Glutamatergic neuron (in vitro differentiated cells): ENCODE data around the gene MYOCOS. TPM values are rescaled to one million over a fixed set of nuclear protein-coding genes. Genes with fewer than 3 reads are reported as not detected.

Source experiments
- DNase-seq: peaks from one replicate; pipeline ENCODE4 v3.0.0; 2022
- H3K27ac Mint-ChIP-seq: one replicate; pipeline ENCODE4 v1.8.0; 2020; ENCODE audit warnings: mild to moderate bottlenecking, mixed read lengths, inconsistent platforms; ENCODE audit not compliant: unreplicated experiment
- H3K27me3 Mint-ChIP-seq: one replicate; pipeline ENCODE4 v1.8.0; 2020; ENCODE audit warnings: mild to moderate bottlenecking, moderate library complexity, mixed read lengths, inconsistent platforms; ENCODE audit not compliant: unreplicated experiment
- H3K36me3 Mint-ChIP-seq: one replicate; pipeline ENCODE4 v1.8.0; 2020; ENCODE audit warnings: mild to moderate bottlenecking, mixed read lengths, inconsistent platforms; ENCODE audit not compliant: unreplicated experiment
- H3K4me1 Mint-ChIP-seq: one replicate; pipeline ENCODE4 v1.8.0; 2020; ENCODE audit warnings: mild to moderate bottlenecking, low read depth, mixed read lengths, inconsistent platforms; ENCODE audit not compliant: unreplicated experiment
- H3K4me3 Mint-ChIP-seq: one replicate; pipeline ENCODE4 v1.8.0; 2020; ENCODE audit warnings: mild to moderate bottlenecking, mixed read lengths, inconsistent platforms; ENCODE audit not compliant: unreplicated experiment
- H3K9me3 Mint-ChIP-seq: one replicate; pipeline ENCODE4 v1.8.0; 2020; ENCODE audit warnings: mild to moderate bottlenecking, moderate library complexity, mixed read lengths, inconsistent platforms; ENCODE audit not compliant: unreplicated experiment
- total RNA-seq: library from RNA; stranded (reverse); fragmentation: NEBNext Ultra II Directional; extraction: Animal tissue kit (Norgen Biotek cat#: 25700); gene quantifications from one replicate; pipeline ENCODE4 v1.2.1, GENCODE V29; 2021; ENCODE audit not compliant: unreplicated experiment
- TF ChIP-seq, protein P1 (sequence below): fragments of 200-600 bp; sonication (generic); IDR thresholded peaks from one replicate; pipeline ENCODE4 v1.5.0; 2021; ENCODE audit not compliant: partially characterized antibody, unreplicated experiment

MYOCOS gene
- total RNA-seq, 1 donor from 2014 or later = not detected

DNA sequence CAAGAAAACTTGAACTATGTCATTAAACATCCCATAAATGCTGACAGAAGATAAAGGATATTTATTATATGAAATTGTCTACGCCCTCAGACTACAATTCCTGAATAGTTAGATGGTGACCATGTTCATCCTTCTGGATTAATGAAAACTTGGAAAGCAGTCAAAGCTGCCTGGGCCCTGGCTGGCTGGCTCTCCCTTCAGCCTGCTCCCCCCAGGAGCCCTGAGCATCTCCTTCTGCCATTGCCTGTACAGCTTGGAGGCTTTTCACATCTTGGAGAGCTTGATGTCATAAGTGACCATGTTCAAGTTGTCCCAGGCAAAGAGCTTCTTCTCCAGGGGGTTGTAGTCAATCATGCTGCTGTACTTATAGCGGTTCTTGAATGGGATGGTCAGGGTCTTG, 13.6 kb downstream of the MYOCOS start:
- Mint-ChIP-seq H3K27me3 (peaks cover 1% of the 10 kb centered on the region), H3K27ac (no peak overlapping the region), H3K36me3 (no peaks in the 10 kb centered on the region), H3K4me1 (no peaks in the 10 kb centered on the region), H3K9me3 (peaks cover 2% of the 10 kb centered on the region), H3K4me3 (no peak overlapping the region)
- TF ChIP-seq, protein P1, sequence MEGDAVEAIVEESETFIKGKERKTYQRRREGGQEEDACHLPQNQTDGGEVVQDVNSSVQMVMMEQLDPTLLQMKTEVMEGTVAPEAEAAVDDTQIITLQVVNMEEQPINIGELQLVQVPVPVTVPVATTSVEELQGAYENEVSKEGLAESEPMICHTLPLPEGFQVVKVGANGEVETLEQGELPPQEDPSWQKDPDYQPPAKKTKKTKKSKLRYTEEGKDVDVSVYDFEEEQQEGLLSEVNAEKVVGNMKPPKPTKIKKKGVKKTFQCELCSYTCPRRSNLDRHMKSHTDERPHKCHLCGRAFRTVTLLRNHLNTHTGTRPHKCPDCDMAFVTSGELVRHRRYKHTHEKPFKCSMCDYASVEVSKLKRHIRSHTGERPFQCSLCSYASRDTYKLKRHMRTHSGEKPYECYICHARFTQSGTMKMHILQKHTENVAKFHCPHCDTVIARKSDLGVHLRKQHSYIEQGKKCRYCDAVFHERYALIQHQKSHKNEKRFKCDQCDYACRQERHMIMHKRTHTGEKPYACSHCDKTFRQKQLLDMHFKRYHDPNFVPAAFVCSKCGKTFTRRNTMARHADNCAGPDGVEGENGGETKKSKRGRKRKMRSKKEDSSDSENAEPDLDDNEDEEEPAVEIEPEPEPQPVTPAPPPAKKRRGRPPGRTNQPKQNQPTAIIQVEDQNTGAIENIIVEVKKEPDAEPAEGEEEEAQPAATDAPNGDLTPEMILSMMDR = no peak
- no peak for DNase-seq

DNA sequence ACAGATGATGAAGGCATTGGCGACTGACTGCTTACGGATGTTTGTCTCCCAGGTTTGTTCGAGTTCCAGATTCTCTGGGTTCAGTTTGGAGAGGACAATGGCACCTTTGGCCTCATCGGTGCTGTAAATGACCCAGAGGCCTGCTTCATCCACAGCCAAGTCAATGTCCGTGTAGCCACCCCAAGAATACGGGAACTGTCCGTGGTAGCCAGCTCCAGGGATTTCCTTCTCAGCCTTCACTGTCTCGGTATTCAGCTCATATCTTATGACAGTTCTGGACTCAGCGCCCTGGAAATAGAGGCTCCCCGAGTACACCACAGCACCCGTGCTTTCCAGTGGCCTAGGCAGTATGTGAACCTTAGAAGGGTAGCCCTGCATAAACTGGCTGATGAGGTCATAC, 14.1 kb downstream of the MYOCOS start:
- DNase-seq = no peak
- no peaks in the 10 kb centered on the region for H3K9me3 Mint-ChIP-seq
- no peak overlapping the region for H3K4me3 Mint-ChIP-seq
- peaks cover 1% of the 10 kb centered on the region for H3K27me3 Mint-ChIP-seq
- TF ChIP-seq, protein P1 = no peak
- H3K4me1 Mint-ChIP-seq = no peaks in the 10 kb centered on the region
- no peaks in the 10 kb centered on the region for H3K36me3 Mint-ChIP-seq
- H3K27ac Mint-ChIP-seq = no peak overlapping the region

DNA sequence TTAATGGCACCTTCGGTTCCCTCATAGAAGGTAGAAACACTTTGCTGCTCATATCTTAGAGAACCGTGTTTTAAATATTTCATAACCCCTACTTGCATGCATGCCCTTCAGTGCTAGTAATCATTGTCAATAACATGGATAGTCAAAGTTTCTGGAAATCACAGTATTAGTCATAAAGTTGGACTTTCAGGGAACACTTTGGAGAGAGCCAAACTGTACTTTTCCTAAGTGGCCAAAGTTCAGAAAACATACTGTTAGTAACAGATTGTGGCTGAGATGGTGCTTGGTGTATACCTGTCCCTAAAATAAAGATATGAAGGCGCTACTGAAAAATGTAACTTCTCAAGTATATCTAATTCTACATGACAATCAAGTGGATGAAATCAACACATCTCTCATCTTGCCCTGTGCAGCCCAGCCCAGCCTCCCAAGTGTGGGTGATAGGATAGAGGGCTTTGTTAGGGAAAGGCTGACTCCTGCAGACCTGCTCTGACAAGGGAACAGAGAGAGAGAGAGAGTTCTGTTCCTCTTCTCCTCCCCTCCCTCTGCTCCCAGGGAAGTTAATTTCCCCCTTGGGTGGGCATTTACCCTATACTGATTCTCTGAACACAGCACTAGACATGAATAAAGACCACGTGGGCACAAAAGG, 16.0 kb downstream of the MYOCOS start:
- Mint-ChIP-seq H3K27ac (no peak overlapping the region), H3K4me1 (no peaks in the 10 kb centered on the region), H3K36me3 (no peaks in the 10 kb centered on the region), H3K4me3 (no peak overlapping the region), H3K27me3 (peaks cover 1% of the 10 kb centered on the region), H3K9me3 (no peaks in the 10 kb centered on the region)
- TF ChIP-seq, protein P1 = no peak
- no peak for DNase-seq

DNA sequence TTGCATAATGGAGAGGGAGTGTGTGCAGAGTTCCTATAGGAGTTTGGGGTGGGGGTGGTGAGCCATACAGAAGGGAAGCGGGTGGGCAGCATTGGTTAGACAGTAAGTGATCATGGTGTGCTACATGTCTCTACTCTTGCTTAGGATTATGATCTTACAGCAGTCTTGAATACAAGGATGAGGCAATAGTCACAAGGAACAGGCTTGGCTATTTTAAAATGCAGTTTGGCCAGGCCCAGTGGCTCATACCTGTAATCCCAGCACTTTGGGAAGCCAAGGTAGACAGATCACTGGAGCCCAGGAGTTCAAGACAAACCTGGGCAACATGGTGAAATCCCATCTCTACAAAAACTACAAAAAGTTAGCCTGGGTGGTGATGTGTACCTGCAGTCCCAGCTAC, 18.2 kb downstream of the MYOCOS start:
- peaks cover 1% of the 10 kb centered on the region for H3K27me3 Mint-ChIP-seq
- no peak overlapping the region for H3K4me3 Mint-ChIP-seq
- H3K27ac Mint-ChIP-seq = no peak overlapping the region
- H3K4me1 Mint-ChIP-seq = peaks cover 4% of the 10 kb centered on the region
- TF ChIP-seq, protein P1 = no peak
- no peaks in the 10 kb centered on the region for H3K36me3 Mint-ChIP-seq
- DNase-seq = no peak
- H3K9me3 Mint-ChIP-seq = peaks cover 2% of the 10 kb centered on the region

DNA sequence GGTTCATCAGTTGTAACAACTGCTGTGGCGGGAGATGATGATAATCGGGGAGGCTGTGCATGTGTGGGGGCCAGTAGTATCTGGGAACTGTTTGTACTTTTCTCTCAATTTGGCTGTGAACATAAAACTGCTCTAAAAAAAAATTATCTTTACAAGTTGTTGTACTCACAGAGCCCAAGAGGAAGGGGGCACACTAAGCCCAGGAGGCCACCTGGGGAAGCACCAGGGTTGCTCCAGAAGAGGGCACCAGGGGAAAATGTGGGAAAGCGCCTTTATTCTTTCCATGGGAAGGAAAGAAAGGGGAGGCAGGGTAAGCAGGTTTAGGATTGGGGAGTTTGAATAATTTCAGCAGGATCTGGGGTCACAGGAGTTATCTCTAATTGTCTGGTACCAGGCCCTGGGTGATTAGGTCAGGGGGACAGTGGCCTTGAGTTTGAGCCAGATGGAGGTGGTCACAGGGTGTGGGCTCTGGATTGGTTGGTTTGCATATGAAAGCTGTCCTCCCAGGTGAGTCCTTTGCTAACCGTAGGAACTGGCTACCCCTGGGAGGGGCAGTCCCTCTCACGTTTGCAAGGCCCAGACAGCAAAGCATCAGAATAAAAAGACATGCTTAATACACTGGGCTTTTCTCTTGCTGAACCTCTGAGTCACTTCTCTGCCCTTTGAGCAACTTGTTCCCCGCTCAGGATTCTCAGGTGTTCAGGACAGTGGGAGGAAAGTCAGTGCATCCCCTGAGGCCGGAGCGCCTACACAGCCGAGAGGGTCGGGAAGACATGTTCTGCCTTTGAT, 19.2 kb downstream of the MYOCOS start:
- Mint-ChIP-seq H3K36me3 (no peaks in the 10 kb centered on the region), H3K9me3 (peaks cover 2% of the 10 kb centered on the region), H3K4me1 (peaks cover 12% of the 10 kb centered on the region), H3K4me3 (no peak overlapping the region), H3K27me3 (peaks cover 1% of the 10 kb centered on the region), H3K27ac (no peak overlapping the region)
- TF ChIP-seq, protein P1 = no peak
- DNase-seq = no peak
